ENCODE measurements around the gene KCNJ6. TPM values are rescaled to one million over a fixed set of nuclear protein-coding genes. Genes with fewer than 3 reads are reported as not detected.

Gene KCNJ6
- total and polyA plus RNA-seq, 2 donors from 2014 or later, result 0.06 TPM; not detected in 1

DNA sequence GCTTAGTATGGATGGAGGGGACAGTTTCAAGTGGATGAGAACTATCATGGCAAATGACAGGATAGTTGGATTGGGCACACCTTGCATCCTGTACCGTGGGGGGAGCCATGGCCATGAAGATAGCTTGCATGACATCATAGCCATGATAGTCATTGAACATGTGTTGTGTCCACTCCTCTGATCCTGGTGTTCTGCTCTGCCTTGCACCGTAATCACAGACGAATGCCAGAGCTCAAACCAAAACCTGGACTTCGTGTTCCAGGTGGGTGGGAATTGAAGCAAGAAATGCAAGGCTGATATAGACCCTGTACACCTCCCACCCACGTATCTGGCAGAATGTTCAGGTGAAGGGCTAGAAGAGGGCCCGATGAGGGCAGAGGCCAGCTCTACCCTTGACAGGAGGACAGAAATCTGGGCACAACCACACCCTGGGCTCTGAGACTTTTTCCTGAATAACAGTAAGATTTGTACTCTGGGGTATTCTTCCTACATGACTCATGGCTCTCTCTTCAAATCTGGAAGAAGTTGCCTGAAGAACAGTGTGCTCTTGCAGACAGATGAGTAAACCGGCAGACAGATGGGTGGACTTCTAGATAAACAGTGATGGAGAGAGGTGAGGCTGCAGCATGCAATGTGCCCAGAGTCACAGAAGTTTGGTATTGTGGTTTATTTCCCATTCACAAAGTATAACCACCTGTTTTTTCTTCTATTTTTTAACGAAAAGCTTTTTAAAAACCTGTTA is 45.0 kb downstream of the KCNJ6 start:
- TF ChIP-seq, protein P1, sequence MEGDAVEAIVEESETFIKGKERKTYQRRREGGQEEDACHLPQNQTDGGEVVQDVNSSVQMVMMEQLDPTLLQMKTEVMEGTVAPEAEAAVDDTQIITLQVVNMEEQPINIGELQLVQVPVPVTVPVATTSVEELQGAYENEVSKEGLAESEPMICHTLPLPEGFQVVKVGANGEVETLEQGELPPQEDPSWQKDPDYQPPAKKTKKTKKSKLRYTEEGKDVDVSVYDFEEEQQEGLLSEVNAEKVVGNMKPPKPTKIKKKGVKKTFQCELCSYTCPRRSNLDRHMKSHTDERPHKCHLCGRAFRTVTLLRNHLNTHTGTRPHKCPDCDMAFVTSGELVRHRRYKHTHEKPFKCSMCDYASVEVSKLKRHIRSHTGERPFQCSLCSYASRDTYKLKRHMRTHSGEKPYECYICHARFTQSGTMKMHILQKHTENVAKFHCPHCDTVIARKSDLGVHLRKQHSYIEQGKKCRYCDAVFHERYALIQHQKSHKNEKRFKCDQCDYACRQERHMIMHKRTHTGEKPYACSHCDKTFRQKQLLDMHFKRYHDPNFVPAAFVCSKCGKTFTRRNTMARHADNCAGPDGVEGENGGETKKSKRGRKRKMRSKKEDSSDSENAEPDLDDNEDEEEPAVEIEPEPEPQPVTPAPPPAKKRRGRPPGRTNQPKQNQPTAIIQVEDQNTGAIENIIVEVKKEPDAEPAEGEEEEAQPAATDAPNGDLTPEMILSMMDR (IDR thresholded peaks at IDR 0.05; ENCODE audit: borderline replicate concordance, extremely low read depth, insufficient read depth), result no peak
- DNase-seq (no peak), FAIRE-seq (no peak)
- Histone ChIP-seq H3K27ac (ENCODE audit: low read depth in 2 of 2, low read length in 2 of 2) (no peak overlapping the region), H3K9me3 (ENCODE audit: control insufficient read depth in 2 of 3, insufficient read depth in 1 of 3, low read length in 3 of 3) (no peaks in the 10 kb centered on the region), H3K4me3 (ENCODE audit: low read length in 3 of 3) (no peak overlapping the region), H3K4me1 (ENCODE audit: control insufficient read depth in 2 of 3, insufficient read depth in 2 of 3, low read depth in 1 of 3, low read length in 3 of 3) (no peaks in the 10 kb centered on the region), H3K36me3 (ENCODE audit: control insufficient read depth in 2 of 3, insufficient read depth in 3 of 3, low read length in 3 of 3) (no peaks in the 10 kb centered on the region), H3K27me3 (ENCODE audit: control insufficient read depth, insufficient read depth, low read length) (no peaks in the 10 kb centered on the region), H3K9ac (ENCODE audit: low read length in 3 of 3) (no peak overlapping the region)
- intact Hi-C loops (cut with DNase I), result no loop called here

DNA sequence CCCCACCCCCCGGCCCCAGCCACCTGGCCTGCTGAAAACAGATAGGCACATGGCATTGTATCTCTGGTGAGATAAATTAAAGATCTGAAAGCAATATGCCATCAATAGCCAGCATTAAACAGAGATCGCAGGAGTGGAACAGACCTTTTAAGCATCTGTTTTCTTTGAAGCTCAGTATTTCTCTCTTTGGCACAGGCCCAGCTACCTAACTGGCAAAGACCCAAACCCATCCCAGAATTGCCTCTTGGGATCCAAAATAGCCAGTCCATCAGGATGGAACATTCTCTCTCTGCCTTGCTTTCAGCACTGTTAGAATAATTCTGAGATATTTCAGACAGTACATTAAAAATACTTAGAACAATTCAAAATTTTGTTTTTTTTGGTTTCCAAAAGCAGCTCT is 46.0 kb downstream of the KCNJ6 start:
- H3K36me3 ChIP-seq (ENCODE audit: control insufficient read depth in 2 of 3, insufficient read depth in 3 of 3, low read length in 3 of 3), result no peaks in the 10 kb centered on the region
- H3K4me3 ChIP-seq (ENCODE audit: low read length in 3 of 3), result no peak overlapping the region
- DNase-seq (no peak), FAIRE-seq (no peak)
- no peaks in the 10 kb centered on the region for H3K4me1 ChIP-seq (ENCODE audit: control insufficient read depth in 2 of 3, insufficient read depth in 2 of 3, low read depth in 1 of 3, low read length in 3 of 3)
- H3K9me3 ChIP-seq (ENCODE audit: control insufficient read depth in 2 of 3, insufficient read depth in 1 of 3, low read length in 3 of 3), result no peaks in the 10 kb centered on the region
- H3K27me3 ChIP-seq (ENCODE audit: control insufficient read depth, insufficient read depth, low read length), result no peaks in the 10 kb centered on the region
- no peak overlapping the region for H3K27ac ChIP-seq (ENCODE audit: low read depth in 2 of 2, low read length in 2 of 2)
- TF ChIP-seq, protein P1 (IDR thresholded peaks at IDR 0.05; ENCODE audit: borderline replicate concordance, extremely low read depth, insufficient read depth), result no peak
- intact Hi-C loops (cut with DNase I), result no loop called here
- H3K9ac ChIP-seq (ENCODE audit: low read length in 3 of 3), result no peak overlapping the region

DNA sequence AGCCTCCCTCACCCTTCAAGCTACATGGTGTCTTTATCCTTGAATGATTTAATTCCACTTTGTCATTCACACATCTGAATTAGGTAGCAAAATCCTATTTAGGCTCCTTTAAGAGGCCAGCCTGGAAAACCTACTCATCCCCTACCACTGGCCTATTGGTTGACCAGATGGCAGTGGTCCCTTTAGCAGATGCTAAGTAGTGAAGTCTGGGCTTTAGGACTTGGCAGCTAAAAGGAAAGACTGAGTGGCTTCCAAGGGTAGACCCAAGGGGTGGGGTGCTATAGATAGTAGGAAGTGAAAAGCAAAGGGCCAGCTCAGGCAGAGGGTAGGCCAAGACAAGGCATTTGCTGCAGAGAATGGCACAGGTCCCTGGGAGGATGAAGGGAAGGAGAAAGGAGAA is 46.6 kb downstream of the KCNJ6 start:
- TF ChIP-seq, protein P1 (IDR thresholded peaks at IDR 0.05; ENCODE audit: borderline replicate concordance, extremely low read depth, insufficient read depth), result no peak
- Histone ChIP-seq H3K27me3 (ENCODE audit: control insufficient read depth, insufficient read depth, low read length) (no peaks in the 10 kb centered on the region), H3K9ac (ENCODE audit: low read length in 3 of 3) (no peak overlapping the region), H3K36me3 (ENCODE audit: control insufficient read depth in 2 of 3, insufficient read depth in 3 of 3, low read length in 3 of 3) (no peaks in the 10 kb centered on the region), H3K27ac (ENCODE audit: low read depth in 2 of 2, low read length in 2 of 2) (no peak overlapping the region), H3K4me1 (ENCODE audit: control insufficient read depth in 2 of 3, insufficient read depth in 2 of 3, low read depth in 1 of 3, low read length in 3 of 3) (no peaks in the 10 kb centered on the region), H3K9me3 (ENCODE audit: control insufficient read depth in 2 of 3, insufficient read depth in 1 of 3, low read length in 3 of 3) (no peaks in the 10 kb centered on the region), H3K4me3 (ENCODE audit: low read length in 3 of 3) (no peak overlapping the region)
- no peak for FAIRE-seq
- no peak for DNase-seq
- intact Hi-C loops (cut with DNase I), result no loop called here

Data from kidney (tissue), 14 donors.